ENCODE measurements around the gene CDC25C. TPM values are rescaled to one million over a fixed set of nuclear protein-coding genes. Genes with fewer than 3 reads are reported as not detected.

The CDC25C gene
- total RNA-seq, 5 donors from 2014 or later (not counting 1 experiment from before 2014, with no cell fraction given): 0.23 TPM; not detected in 4

- ATAC-seq (replicated peaks in 1 of 4): no peak
- Mint-ChIP-seq H3K4me1 (peaks cover 11 to 18% (median 15%) of the 10 kb centered on the region in 3 donors), H3K27ac (no peak overlapping the region), H3K9me3 (no peaks in the 10 kb centered on the region), H3K4me3 (no peak overlapping the region), H3K27me3 (no peaks in the 10 kb centered on the region), H3K36me3 (peaks cover 48% of the 10 kb centered on the region)
- Histone ChIP-seq H3K36me3 (ENCODE audit: control insufficient read depth in 2 of 2, extremely low read depth in 1 of 2, insufficient read depth in 1 of 2, low read length in 1 of 2) (peaks cover 8 to 58% of the 10 kb centered on the region in 2 donors), H3K27ac (ENCODE audit: low read length) (no peak overlapping the region), H3K4me1 (ENCODE audit: control insufficient read depth in 1 of 2, extremely low read depth in 1 of 2, insufficient read depth in 2 of 2, low read length in 2 of 2) (peaks cover 0 to 2% of the 10 kb centered on the region in 2 experiments), H3K27me3 (replicated peaks in 1 of 2; ENCODE audit: control insufficient read depth in 2 of 2, extremely low read depth in 1 of 2, insufficient read depth in 2 of 2, low read length in 1 of 2) (no peaks in the 10 kb centered on the region), H3K9me3 (no peaks in the 10 kb centered on the region), H3K4me3 (ENCODE audit: control insufficient read depth in 1 of 2, extremely low read depth in 1 of 2, low read length in 1 of 2) (no peak overlapping the region)
- no peak for DNase-seq
- WGBS (ENCODE audit: insufficient coverage): 99% methylated on average over 24 of the region's 32 CpGs
- POLR2A ChIA-PET: interaction anchor here in 1 of 2 donors (0.5 kb wide), 1 partner anchor 7 kb away, joined by 7 read pairs; the partner anchor contains the start of gene KDM3B
- CTCF ChIA-PET: interaction anchor here in 1 of 2 donors (0.5 kb wide), 1 partner anchor 167 kb away, joined by 3 read pairs; no protein-coding TSS in a partner anchor
Observed at GRCh38 chr5:138344887-138345622, 13.5 kb upstream of the CDC25C start.

DNA sequence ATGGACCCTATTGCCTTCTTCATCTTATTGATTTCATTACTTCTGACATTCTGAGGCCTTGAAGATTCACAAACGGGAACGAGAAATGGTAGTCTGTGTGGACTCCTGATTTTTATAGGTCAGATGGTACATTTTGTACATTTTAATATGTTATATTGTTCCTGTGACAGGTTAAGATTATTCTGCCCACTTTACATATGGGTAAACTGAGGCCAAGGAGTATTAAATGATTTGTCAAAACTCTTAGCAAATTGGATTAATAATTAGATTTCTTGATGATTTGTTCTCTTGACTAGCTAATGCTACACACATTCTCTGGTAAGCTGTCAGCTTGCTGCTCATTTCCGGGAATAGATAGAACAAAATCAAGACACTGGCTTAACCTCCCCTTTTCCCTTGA lies 8.4 kb upstream of the CDC25C start:
- no CpG with 5 or more reads among the region's 3 CpGs for WGBS (ENCODE audit: insufficient coverage)
- H3K9me3 ChIP-seq: no peaks in the 10 kb centered on the region
- no peak overlapping the region for H3K27ac ChIP-seq (ENCODE audit: low read length)
- CTCF ChIA-PET: interaction anchor here (1.3 to 6.3 kb wide), 3 partner anchors 11 to 15 kb away, joined by 9 to 88 read pairs (median 21); partner anchors contain the start of gene KDM3B (in 2 of the 2)
- ATAC-seq (replicated peaks in 1 of 4) (no peak), DNase-seq (no peak)
- H3K4me3 ChIP-seq (ENCODE audit: control insufficient read depth in 1 of 2, extremely low read depth in 1 of 2, low read length in 1 of 2): no peak overlapping the region
- no peaks in the 10 kb centered on the region for H3K9me3 Mint-ChIP-seq
- peaks cover 20 to 22% of the 10 kb centered on the region in 2 experiments for H3K4me1 ChIP-seq (ENCODE audit: control insufficient read depth in 1 of 2, extremely low read depth in 1 of 2, insufficient read depth in 2 of 2, low read length in 2 of 2)
- no peaks in the 10 kb centered on the region for H3K27me3 Mint-ChIP-seq
- H3K27ac Mint-ChIP-seq: peak overlapping the region in 1 of 2 donors; percentile 79
- peaks cover 0 to 23% of the 10 kb centered on the region in 2 donors for H3K36me3 ChIP-seq (ENCODE audit: control insufficient read depth in 2 of 2, extremely low read depth in 1 of 2, insufficient read depth in 1 of 2, low read length in 1 of 2)
- H3K4me1 Mint-ChIP-seq: peaks cover 34 to 41% (median 37%) of the 10 kb centered on the region in 3 donors
- H3K36me3 Mint-ChIP-seq: peaks cover 23% of the 10 kb centered on the region
- peak overlapping the region; percentile 87 to 91 (median 89) for H3K4me3 Mint-ChIP-seq
- H3K27me3 ChIP-seq (replicated peaks in 1 of 2; ENCODE audit: control insufficient read depth in 2 of 2, extremely low read depth in 1 of 2, insufficient read depth in 2 of 2, low read length in 1 of 2): no peaks in the 10 kb centered on the region
- POLR2A ChIA-PET: interaction anchor here (0.6 to 3.7 kb wide), 5 partner anchors 12 to 219 kb away, joined by 3 to 33 read pairs (median 4); partner anchors contain the start of gene KDM3B (in 2 of the 2)

DNA sequence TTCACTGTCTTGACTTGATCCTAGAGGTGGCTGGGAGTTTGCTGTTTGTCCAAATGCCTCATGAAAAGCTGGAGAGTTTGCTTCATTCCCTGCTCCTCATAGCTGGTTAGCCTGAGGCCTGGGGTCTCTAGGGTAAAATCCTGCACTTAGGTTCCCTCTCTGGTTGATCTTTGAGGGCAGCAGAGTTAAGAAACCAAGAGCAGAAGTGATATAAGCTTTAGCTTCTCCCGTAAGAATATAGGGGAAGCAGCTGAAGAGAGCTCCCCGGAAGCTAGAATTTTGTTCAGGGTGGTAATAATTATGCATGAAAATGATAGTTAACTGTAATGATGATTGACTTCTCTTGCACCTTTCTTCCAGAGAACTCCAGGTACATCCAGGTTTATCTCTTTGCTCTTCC lies 7.9 kb upstream of the CDC25C start:
- Mint-ChIP-seq H3K27ac (peak overlapping the region; percentile 79 to 86), H3K4me3 (peak overlapping the region; percentile 87 to 91 (median 89)), H3K9me3 (no peaks in the 10 kb centered on the region), H3K27me3 (no peaks in the 10 kb centered on the region), H3K4me1 (peaks cover 34 to 41% (median 37%) of the 10 kb centered on the region in 3 donors), H3K36me3 (peaks cover 21% of the 10 kb centered on the region)
- peaks cover 0 to 17% of the 10 kb centered on the region in 2 donors for H3K36me3 ChIP-seq (ENCODE audit: control insufficient read depth in 2 of 2, extremely low read depth in 1 of 2, insufficient read depth in 1 of 2, low read length in 1 of 2)
- 45% methylated on average over 2 of the region's 2 CpGs for WGBS (ENCODE audit: insufficient coverage)
- peak overlapping the region; percentile 22 for H3K27ac ChIP-seq (ENCODE audit: low read length)
- ATAC-seq (replicated peaks in 1 of 4): no peak
- H3K9me3 ChIP-seq: no peaks in the 10 kb centered on the region
- CTCF ChIA-PET: interaction anchor here (0.6 to 6.3 kb wide), 4 partner anchors 11 to 15 kb away, joined by 7 to 88 read pairs (median 15); partner anchors contain the start of gene KDM3B (in 2 of the 2)
- DNase-seq: no peak
- H3K4me3 ChIP-seq (ENCODE audit: control insufficient read depth in 1 of 2, extremely low read depth in 1 of 2, low read length in 1 of 2): peak overlapping the region; percentile 75 to 90
- POLR2A ChIA-PET: interaction anchor here (0.6 to 3.7 kb wide), 4 partner anchors 12 to 15 kb away, joined by 3 to 33 read pairs (median 4); partner anchors contain the start of gene KDM3B (in 2 of the 2)
- no peaks in the 10 kb centered on the region for H3K27me3 ChIP-seq (replicated peaks in 1 of 2; ENCODE audit: control insufficient read depth in 2 of 2, extremely low read depth in 1 of 2, insufficient read depth in 2 of 2, low read length in 1 of 2)
- peaks cover 20 to 22% of the 10 kb centered on the region in 2 experiments for H3K4me1 ChIP-seq (ENCODE audit: control insufficient read depth in 1 of 2, extremely low read depth in 1 of 2, insufficient read depth in 2 of 2, low read length in 2 of 2)

DNA sequence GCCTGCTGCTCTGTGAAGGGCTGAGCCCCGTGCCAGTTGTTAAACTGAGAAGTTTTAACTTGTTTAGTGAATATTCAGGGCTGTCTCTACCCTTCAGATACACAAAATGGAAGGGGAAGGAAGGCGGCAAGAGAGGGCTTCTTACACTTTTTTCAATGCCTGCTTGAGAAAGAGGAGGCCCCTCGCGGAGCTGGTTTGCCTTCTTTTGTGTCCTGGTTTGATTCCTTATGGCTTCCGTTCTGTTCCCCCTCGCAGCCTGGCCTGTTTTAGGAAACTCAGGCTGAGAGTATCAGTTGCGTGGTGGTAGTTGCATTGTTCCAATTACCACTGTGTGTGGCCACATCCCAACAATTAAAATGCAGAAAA lies 7.5 kb upstream of the CDC25C start:
- ChIA-PET POLR2A (interaction anchor here (0.6 to 3.7 kb wide), 4 partner anchors 12 to 14 kb away, joined by 3 to 33 read pairs (median 4); partner anchors contain the start of gene KDM3B (in 2 of the 2)), CTCF (interaction anchor here (0.6 to 6.3 kb wide), 4 partner anchors 12 to 15 kb away, joined by 7 to 88 read pairs (median 15); partner anchors contain the start of gene KDM3B (in 2 of the 2))
- Histone ChIP-seq H3K27me3 (replicated peaks in 1 of 2; ENCODE audit: control insufficient read depth in 2 of 2, extremely low read depth in 1 of 2, insufficient read depth in 2 of 2, low read length in 1 of 2) (no peaks in the 10 kb centered on the region), H3K36me3 (ENCODE audit: control insufficient read depth in 2 of 2, extremely low read depth in 1 of 2, insufficient read depth in 1 of 2, low read length in 1 of 2) (peaks cover 0 to 13% of the 10 kb centered on the region in 2 donors), H3K9me3 (no peaks in the 10 kb centered on the region), H3K27ac (ENCODE audit: low read length) (peak overlapping the region; percentile 59), H3K4me3 (ENCODE audit: control insufficient read depth in 1 of 2, extremely low read depth in 1 of 2, low read length in 1 of 2) (peak overlapping the region; percentile 75 to 90), H3K4me1 (ENCODE audit: control insufficient read depth in 1 of 2, extremely low read depth in 1 of 2, insufficient read depth in 2 of 2, low read length in 2 of 2) (peaks cover 20 to 22% of the 10 kb centered on the region in 2 experiments)
- peaks cover 17% of the 10 kb centered on the region for H3K36me3 Mint-ChIP-seq
- no peaks in the 10 kb centered on the region for H3K27me3 Mint-ChIP-seq
- no CpG with 5 or more reads among the region's 7 CpGs for WGBS (ENCODE audit: insufficient coverage)
- H3K4me1 Mint-ChIP-seq: peaks cover 34 to 41% (median 37%) of the 10 kb centered on the region in 3 donors
- no peak for ATAC-seq (replicated peaks in 1 of 4)
- H3K9me3 Mint-ChIP-seq: no peaks in the 10 kb centered on the region
- DNase-seq: peak in 1 of 35 experiments; percentile 20
- H3K27ac Mint-ChIP-seq: peak overlapping the region; percentile 79 to 86
- H3K4me3 Mint-ChIP-seq: peak overlapping the region; percentile 87 to 91 (median 89)

DNA sequence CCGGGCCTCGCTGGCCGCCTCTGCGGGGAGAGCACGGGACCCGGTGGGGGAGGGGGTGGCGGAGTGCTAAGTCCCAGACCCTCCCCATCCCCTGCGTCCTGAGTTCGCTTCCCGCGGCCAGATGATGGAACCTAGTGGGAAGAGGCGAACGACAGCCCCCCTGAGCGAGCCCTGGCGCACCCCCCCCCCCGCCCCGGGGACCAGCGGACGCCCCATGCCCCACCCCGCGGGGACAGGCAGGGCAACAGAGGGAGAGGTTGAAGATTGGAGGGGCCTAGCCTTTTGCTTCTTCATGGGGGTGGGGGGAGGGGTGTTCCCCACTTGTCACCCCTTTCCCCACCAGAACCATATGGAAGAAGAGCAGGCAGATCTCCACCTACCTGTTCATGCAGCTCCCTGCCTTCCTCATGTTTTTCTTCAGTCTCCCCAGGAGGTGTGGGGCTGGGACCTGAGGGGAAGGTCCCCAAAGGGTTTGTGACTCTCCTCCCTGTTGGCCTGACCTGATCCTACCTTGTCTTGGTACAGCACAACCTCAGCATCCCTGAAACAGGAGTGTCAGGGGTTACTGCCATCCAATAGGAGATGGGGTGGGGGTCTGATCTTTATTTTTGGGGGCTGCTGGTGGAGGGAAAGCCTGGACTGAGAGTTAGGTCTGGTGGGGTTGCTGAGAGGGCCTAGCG lies 6.9 kb upstream of the CDC25C start:
- ATAC-seq (replicated peaks in 1 of 4): peak in 2 of 4 experiments; percentile 5 to 6
- CTCF ChIA-PET: interaction anchor here (0.6 to 6.3 kb wide), 3 partner anchors 12 to 16 kb away, joined by 4 to 88 read pairs (median 21); partner anchors contain the start of gene KDM3B (in 1 of the 2)
- H3K4me1 Mint-ChIP-seq: peaks cover 34 to 41% (median 37%) of the 10 kb centered on the region in 3 donors
- no peaks in the 10 kb centered on the region for H3K9me3 Mint-ChIP-seq
- H3K27me3 Mint-ChIP-seq: no peaks in the 10 kb centered on the region
- H3K27ac ChIP-seq (ENCODE audit: low read length): peak overlapping the region; percentile 98
- H3K4me3 ChIP-seq (ENCODE audit: control insufficient read depth in 1 of 2, extremely low read depth in 1 of 2, low read length in 1 of 2): peak overlapping the region; percentile 75 to 90
- H3K9me3 ChIP-seq: no peaks in the 10 kb centered on the region
- peaks cover 0 to 8% of the 10 kb centered on the region in 2 donors for H3K36me3 ChIP-seq (ENCODE audit: control insufficient read depth in 2 of 2, extremely low read depth in 1 of 2, insufficient read depth in 1 of 2, low read length in 1 of 2)
- H3K4me3 Mint-ChIP-seq: peak overlapping the region; percentile 87 to 91 (median 89)
- POLR2A ChIA-PET: interaction anchor here (0.6 to 3.7 kb wide), 10 partner anchors 12 to 307 kb away, joined by 3 to 33 read pairs (median 3); partner anchors contain the start of genes KDM3B (in 2 of the 2), BRD8 (in 1 of the 2), CDC23 (in 1 of the 2) and HSPA9 (in 1 of the 2)
- no peaks in the 10 kb centered on the region for H3K27me3 ChIP-seq (replicated peaks in 1 of 2; ENCODE audit: control insufficient read depth in 2 of 2, extremely low read depth in 1 of 2, insufficient read depth in 2 of 2, low read length in 1 of 2)
- peak in 1 of 35 experiments; percentile 16 for DNase-seq
- no CpG with 5 or more reads among the region's 22 CpGs for WGBS (ENCODE audit: insufficient coverage)
- H3K36me3 Mint-ChIP-seq: peaks cover 13% of the 10 kb centered on the region
- peaks cover 20 to 22% of the 10 kb centered on the region in 2 experiments for H3K4me1 ChIP-seq (ENCODE audit: control insufficient read depth in 1 of 2, extremely low read depth in 1 of 2, insufficient read depth in 2 of 2, low read length in 2 of 2)
- H3K27ac Mint-ChIP-seq: peak overlapping the region; percentile 79 to 86
